ENCODE measurements around the gene UBLCP1.
"Not testable (repeated sequence)": the region's sequence is repeated elsewhere in the genome, so short reads cannot be mapped to it uniquely, and the experiment has no call there.

Gene UBLCP1

GRCh38 chr5:159262859-159263568 lies at the start of gene UBLCP1:
Gene UBLCP1, plus strand, starts transcription at chr5:159263290. Its CDS starts 5,626 bp downstream, at chr5:159268916.
- DNase-seq: peak; percentile 67 to 73

GRCh38 chr5:159214486-159215271 lies 48.4 kb upstream of the UBLCP1 start:
- DNase-seq: no peak

GRCh38 chr5:159215886-159216285 lies 47.2 kb upstream of the UBLCP1 start:
- DNase-seq: no peak

GRCh38 chr5:159216454-159216853 lies 46.6 kb upstream of the UBLCP1 start:
- no peak for DNase-seq

GRCh38 chr5:159217236-159217635 lies 45.9 kb upstream of the UBLCP1 start:
- no peak for DNase-seq

GRCh38 chr5:159218595-159219023 lies 44.5 kb upstream of the UBLCP1 start:
- no peak for DNase-seq

GRCh38 chr5:159220206-159220605 lies 42.9 kb upstream of the UBLCP1 start:
- no peak for DNase-seq

GRCh38 chr5:159223469-159223868 lies 39.6 kb upstream of the UBLCP1 start:
- DNase-seq: no peak

- no peak for DNase-seq
These were observed 38.6 kb upstream of the UBLCP1 start for GRCh38 chr5:159224471-159224870.

GRCh38 chr5:159226451-159226850 lies 36.6 kb upstream of the UBLCP1 start:
- no peak for DNase-seq

GRCh38 chr5:159227452-159227851 lies 35.6 kb upstream of the UBLCP1 start:
- DNase-seq: no peak

GRCh38 chr5:159228097-159228496 lies 35.0 kb upstream of the UBLCP1 start:
- DNase-seq: not testable (repeated sequence)

- DNase-seq: no peak
These were observed 32.4 kb upstream of the UBLCP1 start for GRCh38 chr5:159230657-159231056.

GRCh38 chr5:159231167-159231566 lies 31.9 kb upstream of the UBLCP1 start:
- no peak for DNase-seq

GRCh38 chr5:159235871-159236520 lies 27.1 kb upstream of the UBLCP1 start:
- not testable (repeated sequence) for DNase-seq

GRCh38 chr5:159240301-159240870 lies 22.7 kb upstream of the UBLCP1 start:
- no peak for DNase-seq

GRCh38 chr5:159241946-159242552 lies 21.0 kb upstream of the UBLCP1 start:
- no peak for DNase-seq

- DNase-seq: no peak
These were observed 20.4 kb upstream of the UBLCP1 start for GRCh38 chr5:159242656-159243055.

GRCh38 chr5:159243385-159243784 lies 19.7 kb upstream of the UBLCP1 start:
- no peak for DNase-seq

GRCh38 chr5:159244163-159244562 lies 18.9 kb upstream of the UBLCP1 start:
- DNase-seq: no peak

GRCh38 chr5:159244890-159245289 lies 18.2 kb upstream of the UBLCP1 start:
- no peak for DNase-seq

- no peak for DNase-seq
These were observed 13.9 kb upstream of the UBLCP1 start for GRCh38 chr5:159249158-159249557.

GRCh38 chr5:159252195-159252594 lies 10.9 kb upstream of the UBLCP1 start:
- DNase-seq: no peak

All from activated CD4-positive, alpha-beta T cell treated with anti-CD3 and anti-CD28 coated beads, Interleukin-2, amount 50 U/mL, for 4 hours (primary cell).